AML-193 (cell line): Measurements from ENCODE around the gene TAF1.
"Not testable (repeated sequence)": the region's sequence is repeated elsewhere in the genome, so short reads cannot be mapped to it uniquely, and the experiment has no call there.

Experiments used
- DNase-seq, 2 experiments: peaks; one replicate each; lab custom pipeline; 2025; lab: John Stamatoyannopoulos, UW

TAF1 gene

DNA sequence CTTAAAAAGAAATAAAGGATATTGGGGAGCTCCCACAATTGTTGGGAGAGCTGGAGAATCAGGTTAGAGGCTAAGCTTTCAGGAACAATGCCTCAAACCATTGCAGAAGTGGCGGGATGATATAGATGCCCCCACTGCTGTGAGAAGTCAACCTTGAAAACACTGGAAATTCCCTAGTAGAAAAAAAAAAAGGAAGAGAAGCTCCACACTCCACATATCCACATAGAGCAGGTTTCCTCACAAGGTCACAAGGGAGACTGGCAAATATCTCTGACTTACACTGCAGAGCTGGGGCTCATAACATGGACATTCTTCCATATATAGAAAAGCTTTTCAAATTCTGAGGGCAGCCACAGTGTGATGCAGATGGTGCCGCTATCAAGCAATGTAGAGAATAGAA, 144.0 kb downstream of the TAF1 start:
- no peak for DNase-seq

DNA sequence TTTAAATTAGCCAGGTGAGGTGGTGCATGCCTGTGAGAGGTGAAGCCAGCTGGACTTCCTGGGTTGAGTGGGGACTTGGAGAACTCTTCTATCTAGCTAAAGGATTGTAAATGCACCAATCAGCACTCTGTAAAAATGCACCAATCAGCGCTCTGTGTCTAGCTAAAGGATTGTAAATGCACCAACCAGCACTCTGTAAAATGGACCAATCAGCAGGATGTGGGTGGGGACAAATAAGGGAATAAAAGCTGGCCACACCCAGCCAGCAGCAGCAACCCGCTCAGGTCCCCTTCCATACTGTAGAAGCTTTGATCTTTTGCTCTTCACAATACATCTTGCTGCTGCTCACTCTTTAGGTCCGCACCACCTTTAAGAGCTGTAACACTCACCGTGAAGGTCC, 147.6 kb downstream of the TAF1 start:
- not testable (repeated sequence) for DNase-seq

DNA sequence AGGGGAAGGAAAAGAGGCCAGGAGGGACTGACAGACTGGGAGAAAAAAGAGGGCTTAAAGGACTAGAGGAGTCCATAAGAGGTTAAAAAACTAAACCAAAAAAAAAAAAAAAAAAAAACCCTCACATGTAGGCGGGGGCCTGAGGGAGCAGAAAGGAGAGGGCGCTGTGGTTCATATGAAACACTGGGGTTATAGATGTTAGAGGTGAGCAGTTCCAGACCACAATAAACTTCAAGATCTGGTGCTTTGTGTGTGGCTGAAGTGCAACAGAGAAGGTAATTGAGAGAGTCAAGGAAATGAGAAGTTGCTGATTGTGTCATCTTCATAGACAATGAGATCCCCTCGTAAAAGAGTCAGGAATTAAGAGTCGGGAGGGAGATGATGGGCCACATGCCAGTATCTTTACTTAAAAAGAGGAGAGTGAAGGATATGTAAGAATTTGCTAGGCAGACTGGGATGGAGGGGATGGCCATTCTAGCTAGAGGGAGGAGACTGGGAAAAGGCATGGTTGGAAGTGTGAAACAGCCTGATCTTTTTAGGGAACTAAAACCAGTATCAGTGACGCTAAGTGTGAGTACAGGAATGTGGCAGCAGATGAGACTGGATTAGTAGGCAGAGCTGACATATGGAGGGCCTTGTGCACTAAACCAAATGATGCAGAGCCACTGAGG, 148.3 kb downstream of the TAF1 start:
- DNase-seq = no peak

GRCh38 chrX:71515038-71515396, 148.9 kb downstream of the TAF1 start:
- no peak for DNase-seq
